Astrocyte of the spinal cord (primary cell): ENCODE results near the gene DCST2.
A peak's percentile ranks its signal among the peaks of the same experiment; 100 is the strongest.

Source experiments
- DNase-seq: peaks from one replicate; pipeline ENCODE4 v3.0.0; 2011; ENCODE audit warnings: low read depth, low spot score
- H3K4me3 ChIP-seq: 2 replicates; pipeline ENCODE4 v1.5.1; 2011; ENCODE audit warnings: low read depth, mild to moderate bottlenecking, low read length, moderate library complexity
- CTCF ChIP-seq: IDR thresholded peaks from 2 replicates; pipeline ENCODE4 v1.5.1; 2012; ENCODE audit warnings: low read depth, mild to moderate bottlenecking, low read length, inconsistent platforms
- in situ Hi-C: cut with HindIII; loops from 2 replicates; pipeline ENCODE4 v1.10.0; 2017; ENCODE audit warnings: low sequenced_read_pairs

The DCST2 gene

GRCh38 chr1:154972213-154972516 is 61.4 kb downstream of the DCST2 start:
- no peak for TF ChIP-seq CTCF
- DNase-seq: no peak
- in situ Hi-C loops: no loop called here
- peak overlapping the region; percentile 71 for H3K4me3 ChIP-seq

- DNase-seq: no peak
- H3K4me3 ChIP-seq: peak overlapping the region; percentile 17
- in situ Hi-C loops: no loop called here
- TF ChIP-seq CTCF: no peak
Measured at GRCh38 chr1:154971341-154971998, 62.1 kb downstream of the DCST2 start.

GRCh38 chr1:154970631-154971340 is 62.8 kb downstream of the DCST2 start, which contains the start of gene SHC1:
Gene SHC1 (minus strand): TSS chr1:154970747. CDS start chr1:154970526, 221 bp downstream.
- peak within 1 kb of the TSS; percentile 73 for H3K4me3 ChIP-seq
- DNase-seq: peak; percentile 96
- no peak for TF ChIP-seq CTCF
- in situ Hi-C loops: no loop called here

- H3K4me3 ChIP-seq: peak overlapping the region; percentile 73
- TF ChIP-seq CTCF: no peak
- in situ Hi-C loops: no loop called here
- no peak for DNase-seq
Measured at GRCh38 chr1:154969860-154970452, 63.6 kb downstream of the DCST2 start.

- H3K4me3 ChIP-seq: peak overlapping the region; percentile 73
- in situ Hi-C loops: no loop called here
- TF ChIP-seq CTCF: no peak
- no peak for DNase-seq
Measured at GRCh38 chr1:154969246-154969645, 64.3 kb downstream of the DCST2 start.

- no peak for TF ChIP-seq CTCF
- peak overlapping the region; percentile 73 for H3K4me3 ChIP-seq
- DNase-seq: no peak
- in situ Hi-C loops: no loop called here
Measured at GRCh38 chr1:154968731-154969130, 64.8 kb downstream of the DCST2 start.
